NCI-H1930 (cell line): ENCODE results near the gene XPO5.
"Not testable (repeated sequence)": the region's sequence is repeated elsewhere in the genome, so short reads cannot be mapped to it uniquely, and the experiment has no call there.

Source experiments
- DNase-seq, 2 experiments: peaks; one replicate each; lab custom pipeline; 2025; lab: John Stamatoyannopoulos, UW

The XPO5 gene

GRCh38 chr6:43584892-43585570 lies 9.2 kb upstream of the XPO5 start:
- DNase-seq = no peak

DNA sequence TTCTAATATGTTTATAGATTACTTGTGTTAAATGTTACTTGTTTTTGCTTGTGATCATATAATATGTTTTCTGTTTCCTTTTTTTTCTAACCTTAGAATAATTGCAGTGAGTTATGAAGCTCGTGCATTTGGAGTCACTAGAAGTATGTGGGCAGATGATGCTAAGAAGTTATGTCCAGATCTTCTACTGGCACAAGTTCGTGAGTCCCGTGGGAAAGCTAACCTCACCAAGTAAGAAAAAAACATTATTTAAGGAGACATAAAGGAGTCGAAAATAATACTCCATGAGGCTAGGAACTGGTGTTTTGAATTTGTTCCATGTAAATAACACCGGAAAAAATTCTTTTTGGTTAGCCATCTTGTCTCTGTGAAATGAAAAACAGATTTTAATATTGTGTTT lies 7.1 kb upstream of the XPO5 start:
- no peak for DNase-seq

- DNase-seq = no peak
These were observed 3.3 kb upstream of the XPO5 start for GRCh38 chr6:43579171-43579570.

GRCh38 chr6:43578748-43579147 lies 2.9 kb upstream of the XPO5 start:
- no peak for DNase-seq

DNA sequence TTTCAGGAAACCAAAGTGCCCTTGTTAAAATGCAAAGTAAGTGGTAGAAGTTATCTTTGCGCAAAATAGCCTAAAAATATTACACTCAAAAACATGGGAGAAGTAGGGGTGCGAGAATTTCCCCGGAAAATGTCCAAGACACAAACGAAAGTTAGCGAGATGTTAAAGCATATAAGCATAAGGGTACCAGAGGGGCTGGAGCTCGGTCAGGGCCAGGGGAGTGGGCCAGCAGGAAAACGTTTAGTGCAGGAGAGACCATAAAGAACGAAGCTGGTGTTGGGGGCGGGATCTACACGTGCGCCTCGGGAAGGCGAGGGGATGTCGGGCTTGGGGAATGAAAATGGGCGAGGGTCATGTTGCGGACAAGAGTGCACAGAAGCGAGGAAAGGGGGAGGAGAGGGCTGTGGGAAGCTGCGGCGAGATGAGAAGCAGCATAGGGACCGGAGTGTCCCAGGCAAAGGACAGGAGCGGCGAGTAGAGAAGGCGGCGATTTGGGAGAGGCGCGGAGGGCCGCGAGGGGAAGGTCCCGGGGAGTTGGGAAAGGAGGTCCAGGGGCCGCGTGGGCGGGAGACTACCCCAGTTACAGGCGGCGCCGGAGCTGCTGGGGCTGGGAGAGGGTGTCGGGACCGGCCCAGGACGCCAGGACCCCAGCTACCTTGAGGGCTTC lies 600 bp downstream of the XPO5 start:
- DNase-seq = peak in 1 of 2 experiments; percentile 16

GRCh38 chr6:43572015-43572414 lies 3.8 kb downstream of the XPO5 start:
- no peak for DNase-seq

DNA sequence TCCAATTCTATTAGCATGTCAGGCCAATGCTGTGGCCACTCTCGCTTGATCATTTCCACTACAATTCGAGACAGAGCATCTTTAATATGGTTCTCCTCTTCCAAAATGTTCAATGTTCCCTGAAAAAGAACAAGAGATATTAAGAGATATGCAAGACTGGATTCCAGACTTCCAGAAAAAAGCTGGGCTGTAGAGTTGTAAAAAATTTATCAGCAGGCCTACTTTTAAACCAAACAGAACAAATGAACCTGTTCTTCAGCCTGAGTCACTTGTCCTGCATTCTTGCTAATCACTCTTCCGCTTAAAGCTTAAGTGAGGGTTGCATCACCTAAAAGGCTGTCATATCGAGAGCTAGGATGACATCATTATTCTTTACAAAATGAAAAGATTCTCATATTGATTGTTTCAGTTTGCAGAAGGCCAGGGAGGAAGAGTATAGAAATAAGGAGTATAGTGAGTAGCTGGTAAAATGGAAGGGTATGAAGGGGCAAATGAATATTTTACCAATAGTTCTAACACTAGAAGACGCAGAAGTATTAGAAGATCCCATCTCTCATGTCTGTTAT lies 4.9 kb downstream of the XPO5 start:
- no peak for DNase-seq

DNA sequence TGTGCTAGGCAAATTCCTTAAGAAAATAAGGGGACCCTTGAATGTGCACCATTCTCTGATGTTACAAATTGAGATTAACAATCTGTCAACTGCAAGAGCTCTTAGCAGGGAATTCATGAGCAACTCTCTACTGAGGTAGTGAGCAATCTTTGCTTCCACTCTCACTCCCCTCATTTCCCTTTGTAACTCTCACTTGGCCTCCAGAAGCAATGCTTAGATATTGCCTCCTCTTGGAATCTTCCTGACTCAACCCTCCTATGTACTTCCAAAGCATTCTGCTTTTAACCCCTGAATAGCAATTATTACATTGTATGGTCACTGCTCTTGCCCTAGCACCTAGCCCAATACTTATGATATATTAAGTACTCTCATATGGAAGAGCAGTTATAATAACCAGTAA lies 16.5 kb downstream of the XPO5 start:
- no peak for DNase-seq

GRCh38 chr6:43557620-43558019 lies 18.2 kb downstream of the XPO5 start:
- DNase-seq = not testable (repeated sequence)

GRCh38 chr6:43547222-43547621 lies 28.6 kb downstream of the XPO5 start:
- DNase-seq = no peak

GRCh38 chr6:43544461-43544860 lies 31.4 kb downstream of the XPO5 start:
- DNase-seq = no peak

GRCh38 chr6:43541774-43542471 lies 33.9 kb downstream of the XPO5 start:
- DNase-seq = no peak

- DNase-seq = no peak
These were observed 35.3 kb downstream of the XPO5 start for GRCh38 chr6:43540507-43540906.

- DNase-seq = not testable (repeated sequence)
These were observed 36.4 kb downstream of the XPO5 start for GRCh38 chr6:43539409-43539808.

DNA sequence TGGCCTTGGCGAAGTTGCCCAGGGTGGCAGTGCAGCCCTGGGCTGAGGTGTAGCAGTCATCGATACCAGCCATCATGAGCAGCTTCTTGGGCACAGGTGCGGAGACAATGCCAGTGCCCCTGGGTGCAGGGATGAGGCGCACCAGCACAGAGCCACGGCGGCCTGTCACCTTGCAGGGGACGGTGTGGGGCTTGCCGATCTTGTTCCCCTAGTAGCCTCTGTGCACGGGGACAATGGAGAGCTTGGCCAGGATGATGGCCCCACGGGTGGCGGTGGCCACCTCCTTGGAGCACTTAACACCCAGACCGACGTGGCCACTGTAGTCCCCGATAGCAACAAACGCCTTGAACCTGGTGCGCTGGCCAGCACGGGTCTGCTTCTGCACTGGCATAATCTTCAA lies 36.9 kb downstream of the XPO5 start:
- not testable (repeated sequence) for DNase-seq

GRCh38 chr6:43532201-43532600 lies 43.6 kb downstream of the XPO5 start:
- no peak for DNase-seq

DNA sequence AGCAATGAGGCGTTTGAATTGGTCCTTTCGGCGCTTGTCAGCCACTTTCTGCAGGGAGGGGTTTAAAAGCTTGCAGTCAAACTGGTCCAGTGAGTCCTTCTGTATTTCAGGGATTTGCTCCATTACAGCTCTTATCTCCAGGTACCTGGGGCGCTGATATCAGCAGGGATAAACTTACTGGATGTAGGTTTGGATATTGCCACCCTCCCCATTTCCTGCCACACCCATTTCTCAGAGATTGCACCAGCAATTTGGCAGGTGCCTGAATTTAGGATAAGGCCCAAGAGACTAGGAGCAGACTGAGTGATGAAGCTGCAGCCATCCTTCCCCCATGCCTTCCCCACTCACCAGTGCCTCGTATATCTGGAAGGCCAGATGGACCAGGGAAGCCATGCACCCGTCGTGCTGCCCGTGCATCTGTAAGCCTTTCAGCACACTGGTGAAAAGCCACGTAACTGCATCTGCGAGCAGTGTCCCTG lies 51.3 kb downstream of the XPO5 start:
- DNase-seq = no peak

DNA sequence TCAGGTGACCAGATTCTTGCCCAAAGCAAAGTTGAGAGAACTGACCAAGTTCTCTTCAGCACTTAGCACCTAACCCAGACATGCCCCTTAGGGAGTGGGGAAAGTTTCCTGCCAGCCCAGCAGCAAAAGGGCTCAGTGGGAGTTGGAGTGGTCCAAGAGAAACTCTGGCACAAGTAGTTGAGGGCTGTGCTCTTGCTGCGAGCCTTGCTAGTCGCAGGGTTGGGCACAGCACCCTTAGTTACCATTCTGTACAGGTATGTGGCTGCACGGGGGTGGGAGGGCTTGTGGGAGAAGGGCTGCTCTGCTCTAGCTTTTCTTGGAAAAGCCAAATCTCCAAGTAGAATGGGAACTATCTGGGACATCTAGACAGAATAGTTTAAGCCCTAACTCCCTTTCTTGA lies 52.6 kb downstream of the XPO5 start:
- DNase-seq = no peak

DNA sequence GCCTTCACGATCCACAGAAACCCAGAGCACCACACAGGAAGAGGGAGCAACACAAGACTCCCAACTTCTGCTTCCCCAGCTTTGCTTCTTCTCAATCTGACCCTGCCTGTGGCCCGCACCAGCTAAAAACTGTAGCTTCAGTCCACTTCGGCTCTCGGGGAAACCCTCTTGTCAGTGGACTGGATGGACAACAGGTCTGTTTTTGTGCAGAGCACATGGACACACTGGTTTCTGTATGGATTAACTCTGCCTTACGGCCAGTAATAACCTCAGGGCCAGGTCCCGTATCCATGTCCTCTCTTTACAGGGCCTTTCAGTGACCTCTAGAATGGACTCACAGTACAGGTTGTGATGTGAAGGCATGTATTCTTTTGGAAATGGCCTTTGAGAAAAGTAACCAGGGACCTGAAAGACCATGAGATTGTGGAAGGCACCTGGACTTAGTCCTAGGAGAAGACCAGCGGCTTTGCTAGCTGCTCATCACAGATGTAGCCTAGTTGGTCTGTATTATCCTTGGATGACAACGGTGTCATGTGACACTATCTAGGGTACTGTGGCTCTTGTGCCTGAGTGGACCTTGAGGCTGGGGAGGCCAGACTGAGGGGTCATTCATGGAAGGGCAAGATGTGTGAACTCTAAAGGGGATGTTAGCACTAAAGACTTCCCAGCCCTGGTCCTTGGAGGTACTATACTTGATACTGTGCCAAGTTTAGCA lies 53.1 kb downstream of the XPO5 start:
- no peak for DNase-seq

DNA sequence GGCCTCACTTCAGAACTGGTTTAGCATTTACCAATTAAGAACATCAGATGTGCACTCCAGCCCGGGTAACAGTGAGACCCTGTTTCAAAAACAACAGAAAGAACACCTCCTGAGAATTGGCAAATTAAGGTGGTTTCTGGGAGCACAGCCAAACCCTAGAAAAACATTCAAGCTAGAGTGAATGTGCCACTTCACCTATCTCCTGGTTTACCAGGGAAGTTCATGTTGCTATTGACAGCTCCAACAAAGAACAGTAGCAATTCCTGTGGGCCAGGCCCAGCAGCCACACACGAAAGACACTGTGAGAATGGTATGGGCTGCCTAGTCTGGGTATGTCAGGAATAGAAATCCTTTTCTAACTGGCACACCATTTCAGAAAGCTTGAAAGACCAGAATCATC lies 54.0 kb downstream of the XPO5 start:
- DNase-seq = no peak

- DNase-seq = no peak
These were observed 55.7 kb downstream of the XPO5 start for GRCh38 chr6:43520097-43520496.
